A549 (cell line): Measurements from ENCODE around the gene LAMTOR4.

Source experiments
- EP300 ChIP-seq, 2 experiments: fragments of >200 bp; sonication (Bioruptor Twin); formaldehyde crosslinking; IDR thresholded peaks; 2 replicates in 1 of 2; 3 replicates in 1 of 2; pipeline ENCODE4 v1.6.1; 2016 to 2017
- SMC3 ChIP-seq: fragments of >200 bp; sonication (Bioruptor Twin); formaldehyde crosslinking; IDR thresholded peaks from 3 replicates; pipeline ENCODE4 v1.6.1; 2018; ENCODE audit warnings: inconsistent platforms
- TF ChIP-seq, protein P1 (sequence below): fragments of >200 bp; sonication (Bioruptor Twin); formaldehyde crosslinking; IDR thresholded peaks from 3 replicates; pipeline ENCODE4 v1.5.1; 2016

GRCh38 chr7:100185726-100186125, 37.0 kb downstream of the LAMTOR4 start:
- TF ChIP-seq EP300 (IDR thresholded peaks at IDR 0.05) (no peak), SMC3 (no peak)
- TF ChIP-seq, protein P1, sequence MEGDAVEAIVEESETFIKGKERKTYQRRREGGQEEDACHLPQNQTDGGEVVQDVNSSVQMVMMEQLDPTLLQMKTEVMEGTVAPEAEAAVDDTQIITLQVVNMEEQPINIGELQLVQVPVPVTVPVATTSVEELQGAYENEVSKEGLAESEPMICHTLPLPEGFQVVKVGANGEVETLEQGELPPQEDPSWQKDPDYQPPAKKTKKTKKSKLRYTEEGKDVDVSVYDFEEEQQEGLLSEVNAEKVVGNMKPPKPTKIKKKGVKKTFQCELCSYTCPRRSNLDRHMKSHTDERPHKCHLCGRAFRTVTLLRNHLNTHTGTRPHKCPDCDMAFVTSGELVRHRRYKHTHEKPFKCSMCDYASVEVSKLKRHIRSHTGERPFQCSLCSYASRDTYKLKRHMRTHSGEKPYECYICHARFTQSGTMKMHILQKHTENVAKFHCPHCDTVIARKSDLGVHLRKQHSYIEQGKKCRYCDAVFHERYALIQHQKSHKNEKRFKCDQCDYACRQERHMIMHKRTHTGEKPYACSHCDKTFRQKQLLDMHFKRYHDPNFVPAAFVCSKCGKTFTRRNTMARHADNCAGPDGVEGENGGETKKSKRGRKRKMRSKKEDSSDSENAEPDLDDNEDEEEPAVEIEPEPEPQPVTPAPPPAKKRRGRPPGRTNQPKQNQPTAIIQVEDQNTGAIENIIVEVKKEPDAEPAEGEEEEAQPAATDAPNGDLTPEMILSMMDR, result no peak
